ENCODE results near the gene SULT2A1. TPM values are rescaled to one million over a fixed set of nuclear protein-coding genes. Genes with fewer than 3 reads are reported as not detected.
"Not testable (repeated sequence)": the region's sequence is repeated elsewhere in the genome, so short reads cannot be mapped to it uniquely, and the experiment has no call there.

SULT2A1 gene
- polyA plus RNA-seq, 12 donors: 0.08 to 0.33 (median 0.14) TPM; not detected in 9

- no peak for DNase-seq
These were observed 24.5 kb downstream of the SULT2A1 start for GRCh38 chr19:47861630-47862029.

- no peak for DNase-seq
These were observed 25.4 kb downstream of the SULT2A1 start for GRCh38 chr19:47860602-47861297.

- DNase-seq: not testable (repeated sequence)
These were observed 26.3 kb downstream of the SULT2A1 start for GRCh38 chr19:47859838-47860237.

- DNase-seq: not testable (repeated sequence)
These were observed 27.3 kb downstream of the SULT2A1 start, which contains the start of gene TPRX2 for GRCh38 chr19:47858646-47859285. TPRX2 (plus strand) TSS chr19:47859235; CDS start chr19:47859247, 12 bp downstream.

GRCh38 chr19:47858231-47858630 is 27.9 kb downstream of the SULT2A1 start:
- not testable (repeated sequence) for DNase-seq

GRCh38 chr19:47854459-47854858 is 31.7 kb downstream of the SULT2A1 start:
- DNase-seq: no peak

- no peak for DNase-seq
These were observed 33.1 kb downstream of the SULT2A1 start for GRCh38 chr19:47853003-47853402.

- DNase-seq: no peak
These were observed 37.2 kb downstream of the SULT2A1 start for GRCh38 chr19:47848823-47849473.

- no peak for DNase-seq
These were observed 37.7 kb downstream of the SULT2A1 start for GRCh38 chr19:47848425-47848822.

GRCh38 chr19:47842941-47843340 is 43.2 kb downstream of the SULT2A1 start:
- no peak for DNase-seq

GRCh38 chr19:47839913-47840312 is 46.2 kb downstream of the SULT2A1 start:
- DNase-seq: no peak

- DNase-seq: no peak
These were observed 46.7 kb downstream of the SULT2A1 start for GRCh38 chr19:47839411-47839810.

- DNase-seq: no peak
These were observed 50.1 kb downstream of the SULT2A1 start for GRCh38 chr19:47836038-47836437.

- no peak for DNase-seq
These were observed 53.4 kb downstream of the SULT2A1 start for GRCh38 chr19:47832723-47833122.

GRCh38 chr19:47826800-47827199 is 59.3 kb downstream of the SULT2A1 start:
- DNase-seq: no peak

- no peak for DNase-seq
These were observed 61.7 kb downstream of the SULT2A1 start for GRCh38 chr19:47824396-47824795.

- DNase-seq: no peak
These were observed 64.6 kb downstream of the SULT2A1 start, which contains the start of gene CRX for GRCh38 chr19:47821460-47822020. CRX (plus strand) TSS chr19:47821937; CDS start chr19:47834444, 12,507 bp downstream.

Other genes starting within 250 kb of the SULT2A1 start
- 100 to 1,000 TPM in 7 of 12 donors, 10 to 100 TPM in 4, not detected in 1; 83.7 to 146 (median 105) TPM for gene EHD2, start 172.9 kb downstream of the SULT2A1 start, polyA plus RNA-seq (ENCODE audit: insufficient read length in 12 of 12)
- 100 to 1,000 TPM in 11 of 12 donors, not detected in 1; 369 to 542 (median 460) TPM for gene NOP53, start 140.8 kb downstream of the SULT2A1 start, polyA plus RNA-seq (ENCODE audit: insufficient read length in 12 of 12)
- gene SELENOW, start 107.6 kb downstream of the SULT2A1 start, polyA plus RNA-seq (ENCODE audit: insufficient read length in 12 of 12): 1,000 to 10,000 TPM in 1 of 12 donors, 100 to 1,000 TPM in 10, not detected in 1; 396 to 1,057 (median 885) TPM
- under 1 TPM in 1 of 12 donors, not detected in 11; 0.09 TPM for gene TPRX1, start 81.8 kb downstream of the SULT2A1 start, polyA plus RNA-seq (ENCODE audit: insufficient read length in 12 of 12)
- gene CRX, start 64.4 kb downstream of the SULT2A1 start, polyA plus RNA-seq (ENCODE audit: insufficient read length in 12 of 12): under 1 TPM in 4 of 12 donors, not detected in 8; 0.04 to 0.08 (median 0.05) TPM
- not detected for gene TPRX2, start 27.1 kb downstream of the SULT2A1 start, polyA plus RNA-seq (ENCODE audit: insufficient read length in 12 of 12)
- not detected for gene BSPH1, start 105.9 kb upstream of the SULT2A1 start, polyA plus RNA-seq (ENCODE audit: insufficient read length in 12 of 12)
- gene ELSPBP1, start 108.3 kb upstream of the SULT2A1 start, polyA plus RNA-seq (ENCODE audit: insufficient read length in 12 of 12): not detected
- gene CABP5, start 157.8 kb upstream of the SULT2A1 start, polyA plus RNA-seq (ENCODE audit: insufficient read length in 12 of 12): not detected
- 10 to 100 TPM in 11 of 12 donors, not detected in 1; 15.2 to 85.8 (median 46.0) TPM for gene PLA2G4C, start 224.5 kb upstream of the SULT2A1 start, polyA plus RNA-seq (ENCODE audit: insufficient read length in 12 of 12)